Anterior cingulate cortex (tissue), 58 donors: ENCODE results near the gene ATRAID.
"Not testable (repeated sequence)": the region's sequence is repeated elsewhere in the genome, so short reads cannot be mapped to it uniquely, and the experiment has no call there.

ENCODE experiments used
- DNase-seq, 58 donors: peaks; one replicate each; lab custom pipeline; 2025; lab: John Stamatoyannopoulos, UW

Gene ATRAID, protein sequence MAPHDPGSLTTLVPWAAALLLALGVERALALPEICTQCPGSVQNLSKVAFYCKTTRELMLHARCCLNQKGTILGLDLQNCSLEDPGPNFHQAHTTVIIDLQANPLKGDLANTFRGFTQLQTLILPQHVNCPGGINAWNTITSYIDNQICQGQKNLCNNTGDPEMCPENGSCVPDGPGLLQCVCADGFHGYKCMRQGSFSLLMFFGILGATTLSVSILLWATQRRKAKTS

DNA sequence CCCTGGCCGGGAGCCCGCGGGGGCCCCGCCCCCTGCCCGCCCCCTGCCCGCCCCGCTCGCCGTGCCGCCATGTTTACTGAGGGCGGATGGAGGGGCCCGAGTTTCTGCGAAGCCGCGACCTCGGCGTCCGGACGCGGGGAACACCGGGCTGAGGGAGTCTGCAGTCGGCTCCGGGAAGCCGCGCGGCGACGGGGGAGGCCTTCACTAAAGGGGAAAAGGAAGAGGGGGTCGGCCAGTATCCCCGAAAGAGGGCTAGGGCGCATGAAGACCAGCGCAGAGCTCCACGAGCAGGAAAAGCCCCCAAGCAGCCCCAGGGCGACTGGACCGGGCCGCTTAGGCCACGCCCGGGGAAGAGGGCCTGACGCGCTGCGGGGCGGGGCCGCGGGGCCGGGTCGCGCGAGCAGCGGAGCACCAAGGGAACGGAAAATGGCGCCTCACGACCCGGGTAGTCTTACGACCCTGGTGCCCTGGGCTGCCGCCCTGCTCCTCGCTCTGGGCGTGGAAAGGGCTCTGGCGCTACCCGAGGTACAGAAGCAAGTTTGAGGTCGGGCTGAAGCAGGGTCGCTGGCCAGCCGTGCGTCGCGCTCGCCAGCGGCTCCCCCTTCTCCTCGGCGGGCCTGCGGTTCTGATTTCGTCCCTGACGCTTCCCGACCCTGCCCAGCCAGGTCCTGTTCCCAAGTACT, at the start of gene ATRAID, which contains the start of gene SLC5A6:
ATRAID (plus strand) TSS at position 99 of the 683 bp plus-strand sequence; CDS start at position 427, 328 bp downstream.
SLC5A6 (minus strand) TSS at position 326 of the 683 bp plus-strand sequence. CDS start 4,618 bp downstream, outside the sequence.
- DNase-seq: peak; percentile 36 to 97 (median 88)

DNA sequence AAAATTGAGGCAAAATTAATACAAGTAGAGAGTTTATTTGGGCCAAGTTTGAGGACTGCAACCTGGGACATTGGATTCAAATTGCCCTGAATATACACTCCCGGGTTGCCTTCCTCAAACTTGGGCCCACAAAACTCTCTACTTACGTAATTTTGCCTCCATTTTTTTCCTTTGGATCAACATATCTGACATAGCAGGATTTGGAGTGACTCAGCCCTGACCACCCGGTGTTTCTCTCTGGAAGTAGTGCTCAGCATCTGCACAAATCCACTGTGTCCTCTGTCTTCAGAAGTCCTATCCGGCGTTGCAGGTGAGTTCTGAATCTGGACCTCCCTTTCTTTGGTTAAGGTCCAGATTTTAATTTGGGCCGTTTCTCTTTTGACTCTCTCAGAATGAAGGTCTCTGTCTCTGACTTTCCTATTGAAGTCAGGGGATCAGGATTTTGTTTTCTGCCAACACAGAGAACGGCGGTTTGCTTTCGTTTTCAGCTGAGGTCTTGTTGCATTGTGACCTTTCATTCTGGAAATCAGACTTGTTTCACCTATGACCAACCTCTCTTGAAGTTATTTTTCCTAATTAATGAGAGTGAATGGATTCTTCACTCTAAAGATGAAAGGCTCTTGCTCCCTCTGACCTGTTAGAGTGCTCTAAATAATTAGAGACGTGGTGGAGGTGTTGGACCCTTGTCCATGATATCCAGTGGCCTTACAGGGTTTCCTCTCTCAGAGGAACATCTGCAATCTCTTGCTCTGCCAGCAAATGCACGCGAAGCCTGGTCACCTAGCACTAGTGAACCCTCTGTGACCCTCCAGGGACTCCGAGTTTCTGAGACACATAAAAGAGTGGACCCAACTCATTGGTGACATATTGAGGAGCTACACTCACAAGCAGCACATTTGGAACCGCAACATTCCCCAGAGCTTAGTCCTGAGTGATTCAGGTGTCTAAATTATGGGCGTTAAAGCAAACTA, 49.4 kb upstream of the ATRAID start:
- DNase-seq: no peak

DNA sequence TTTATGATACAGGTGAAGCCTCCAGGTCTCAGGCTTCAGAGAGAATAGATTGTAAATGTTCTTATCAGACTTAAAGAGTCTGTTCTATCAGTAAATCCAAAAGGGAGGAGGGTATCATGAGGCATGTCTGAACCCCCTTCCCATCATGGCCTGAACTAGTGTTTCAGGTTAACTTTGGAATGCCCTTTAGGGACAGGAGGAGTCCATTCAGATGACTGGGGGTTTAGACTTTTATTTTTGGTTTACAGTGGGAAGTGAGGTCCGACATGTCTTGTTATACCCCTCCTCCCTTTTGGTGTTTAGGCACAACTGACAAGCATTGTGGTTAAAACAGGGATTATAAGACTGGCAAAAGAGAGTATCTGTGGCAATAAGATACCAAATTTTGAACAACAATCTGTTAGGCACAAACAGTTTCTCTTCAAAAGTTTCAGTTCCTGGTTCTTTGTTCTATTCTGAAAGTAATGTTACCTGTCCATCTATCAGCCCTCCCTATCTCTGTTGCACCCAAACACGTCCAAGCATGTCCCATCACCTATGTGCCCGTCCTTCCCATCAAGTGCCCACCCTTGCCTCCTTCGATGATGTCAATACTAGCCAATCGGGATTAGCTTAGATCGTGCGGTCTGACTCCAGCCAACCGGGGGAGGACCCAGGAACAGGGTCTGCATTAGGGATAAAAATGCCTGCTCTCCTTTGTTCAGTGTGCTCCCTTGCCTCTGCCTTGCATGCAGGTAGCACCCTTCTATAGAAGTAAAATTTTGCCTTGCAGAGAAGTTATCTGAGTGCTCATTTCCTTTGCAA, 46.7 kb upstream of the ATRAID start:
- DNase-seq: no peak

DNA sequence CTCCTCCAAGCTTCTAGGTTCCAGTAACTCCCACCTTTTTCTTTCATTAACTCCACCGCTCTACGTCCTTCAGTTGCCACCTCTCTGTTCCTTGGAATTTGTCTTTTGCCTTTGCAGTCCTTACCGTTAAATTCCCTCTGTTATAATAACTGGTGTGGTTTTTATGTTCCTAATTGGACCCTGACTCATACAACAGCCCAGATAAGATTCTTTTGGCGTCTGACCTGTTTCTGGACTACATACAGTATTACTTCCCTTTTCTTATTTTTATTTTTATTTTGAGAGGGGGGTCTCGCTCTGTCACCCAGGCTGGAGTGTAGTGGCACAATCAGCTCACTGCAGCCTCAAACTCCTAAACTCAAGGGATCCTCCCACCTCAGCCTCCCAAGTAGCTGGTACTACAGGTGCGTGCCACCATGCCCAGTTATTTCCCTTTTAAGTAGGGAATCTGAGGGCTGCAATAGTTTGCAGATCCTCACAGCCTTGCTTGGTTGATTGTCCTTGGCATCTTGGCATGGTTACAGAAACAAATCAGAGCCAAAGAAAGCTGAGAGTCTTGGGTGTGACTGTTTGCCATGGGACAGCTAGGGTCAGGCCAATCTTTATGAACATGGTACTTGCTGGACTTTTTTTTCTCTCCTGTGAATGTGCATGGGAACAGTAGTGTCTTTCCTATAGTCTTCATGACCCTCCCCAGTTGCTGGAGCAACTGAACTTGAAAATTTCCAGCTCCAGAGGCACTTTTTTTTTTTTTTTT, 41.1 kb upstream of the ATRAID start:
- DNase-seq: no peak

DNA sequence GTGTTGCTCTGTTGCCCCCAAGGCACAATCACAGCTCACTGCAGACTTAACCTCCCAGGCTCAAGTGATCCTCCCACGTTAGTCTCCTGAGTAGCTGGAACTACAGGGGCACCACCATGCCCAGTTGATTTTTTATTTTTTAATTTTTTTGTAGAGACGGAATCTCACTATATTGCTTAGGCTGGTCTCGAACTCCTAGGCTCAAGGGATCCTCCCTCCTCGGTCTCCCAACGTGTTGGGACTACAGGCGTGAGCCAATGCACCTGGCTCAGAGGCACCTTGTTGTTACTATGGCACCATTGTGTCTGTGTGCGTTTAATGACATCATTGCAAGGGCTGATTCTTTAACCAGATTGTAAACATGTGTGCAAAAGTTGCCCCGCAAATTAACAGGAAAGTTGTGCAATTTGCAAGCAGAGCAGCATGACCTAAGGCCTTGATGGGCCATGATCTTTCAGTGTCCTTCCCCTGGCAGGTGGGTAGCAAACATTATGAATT, 40.4 kb upstream of the ATRAID start:
- DNase-seq: no peak

DNA sequence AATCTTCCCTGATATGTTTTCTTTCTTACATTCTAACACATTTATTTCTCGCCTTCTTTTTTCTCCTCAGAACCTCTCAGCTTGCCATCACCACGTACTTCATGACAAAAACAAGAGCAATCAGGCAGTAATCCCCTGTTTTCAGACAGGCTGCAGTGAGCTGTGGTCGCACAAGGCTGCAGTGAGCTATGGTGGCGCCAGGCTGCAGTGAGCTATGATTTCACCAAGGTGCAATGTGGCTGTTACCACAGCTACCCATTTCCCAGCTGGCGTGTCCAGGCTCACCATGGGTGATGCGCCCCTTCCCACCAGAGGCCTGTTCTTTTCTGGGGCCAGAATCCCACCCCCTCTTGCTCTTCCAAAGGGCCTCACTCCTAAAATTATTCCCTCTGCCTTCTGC, 37.2 kb upstream of the ATRAID start:
- peak in 1 of 58 donors; percentile 14 for DNase-seq

DNA sequence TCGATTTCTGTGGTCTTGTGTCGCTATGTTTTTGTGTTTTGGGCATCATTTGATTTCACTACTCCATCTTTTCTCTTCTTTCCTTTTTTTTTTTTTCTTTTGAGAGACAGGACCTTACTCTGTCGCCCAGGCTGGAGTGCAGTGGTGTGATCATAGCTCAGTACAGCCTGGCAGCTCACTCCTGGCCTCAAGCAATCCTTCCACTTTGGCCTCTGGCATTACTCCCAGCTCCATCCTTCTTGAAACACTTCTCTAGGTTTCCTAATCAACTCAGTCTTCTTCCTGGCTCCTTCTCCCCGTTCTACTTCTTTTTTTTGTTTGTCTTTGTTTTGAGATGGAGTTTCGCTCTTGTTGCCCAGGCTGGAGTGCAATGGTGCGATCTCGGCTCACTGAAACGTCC, 36.5 kb upstream of the ATRAID start:
- peak in 1 of 58 donors; percentile 1 for DNase-seq

DNA sequence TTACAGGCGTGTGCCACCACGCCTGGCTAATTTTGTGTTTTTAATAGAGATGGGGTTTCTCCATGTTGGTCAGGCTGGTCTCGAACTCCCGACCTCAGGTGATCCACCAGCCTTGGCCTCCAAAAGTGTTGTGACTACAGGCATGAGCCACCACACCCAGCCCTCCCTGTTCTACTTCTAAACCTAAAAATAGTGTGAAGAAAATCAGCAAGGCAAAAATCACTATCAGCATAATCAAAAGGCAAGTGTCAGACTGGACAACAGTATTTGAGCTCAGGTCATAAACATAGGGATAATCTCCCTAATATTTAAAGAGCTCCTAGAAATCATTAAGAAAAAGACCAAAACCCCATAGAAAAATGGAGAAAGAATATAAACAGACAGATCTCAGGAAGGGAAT, 36.1 kb upstream of the ATRAID start:
- not testable (repeated sequence) for DNase-seq

DNA sequence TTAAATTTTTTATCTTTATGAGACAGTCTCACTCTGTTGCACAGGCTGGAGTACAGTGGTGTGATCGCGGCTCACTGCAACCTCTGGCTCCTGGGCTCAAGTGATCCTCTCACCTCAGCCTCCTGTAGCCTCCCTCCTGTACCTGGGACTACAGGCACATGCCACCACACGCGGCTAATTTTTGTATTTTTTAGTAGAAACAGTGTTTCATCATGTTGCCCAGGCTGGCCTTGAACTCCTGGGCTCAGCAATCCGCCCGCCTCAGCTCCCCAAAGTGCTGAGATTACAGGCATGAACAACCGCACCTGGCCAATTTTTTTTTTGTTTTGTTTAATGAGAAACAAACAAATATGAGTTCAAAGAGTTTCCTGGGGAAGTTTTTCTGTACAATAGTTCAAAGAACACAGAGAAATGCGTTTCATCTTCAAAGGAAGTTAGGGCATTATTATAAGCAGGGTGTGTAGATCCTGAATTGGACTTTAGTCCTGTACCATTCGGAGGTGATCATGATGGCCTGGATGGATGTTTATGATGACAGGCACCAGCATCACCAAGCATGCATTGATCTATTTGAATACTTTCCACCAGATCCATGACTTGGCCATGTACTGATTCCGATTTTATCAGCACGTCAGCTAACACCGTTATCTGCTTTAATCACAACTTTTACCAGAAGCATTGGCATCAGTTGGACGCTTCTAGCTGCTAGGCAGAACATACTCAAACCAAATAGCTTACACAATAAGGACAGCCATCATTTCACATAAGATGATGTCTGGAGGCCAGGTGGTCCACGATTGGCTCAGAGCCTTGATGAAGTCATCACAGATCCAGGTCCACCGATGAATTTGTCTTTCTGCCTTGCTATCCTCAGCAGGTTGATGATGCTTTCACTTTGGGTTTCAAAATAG, 34.1 kb upstream of the ATRAID start:
- DNase-seq: no peak

DNA sequence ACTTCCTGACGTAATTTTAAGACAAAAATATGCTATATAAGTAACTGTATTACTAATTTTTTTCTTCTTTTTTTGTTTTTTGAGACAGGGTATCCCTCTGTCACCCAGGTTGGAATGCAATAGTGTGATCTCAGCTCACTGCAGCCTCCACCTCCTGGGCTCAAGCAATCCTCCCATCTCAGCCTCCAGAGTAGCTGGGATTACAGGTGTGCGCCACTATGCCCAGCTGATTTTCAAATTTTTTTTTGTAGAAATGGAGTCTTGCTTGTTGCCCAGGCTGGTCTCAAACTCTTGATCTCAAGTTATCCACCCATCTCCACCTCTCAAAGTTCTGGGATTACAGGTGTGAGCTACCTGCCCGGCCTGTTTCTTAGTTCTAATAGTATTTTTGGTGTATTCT, 33.4 kb upstream of the ATRAID start:
- no peak for DNase-seq

DNA sequence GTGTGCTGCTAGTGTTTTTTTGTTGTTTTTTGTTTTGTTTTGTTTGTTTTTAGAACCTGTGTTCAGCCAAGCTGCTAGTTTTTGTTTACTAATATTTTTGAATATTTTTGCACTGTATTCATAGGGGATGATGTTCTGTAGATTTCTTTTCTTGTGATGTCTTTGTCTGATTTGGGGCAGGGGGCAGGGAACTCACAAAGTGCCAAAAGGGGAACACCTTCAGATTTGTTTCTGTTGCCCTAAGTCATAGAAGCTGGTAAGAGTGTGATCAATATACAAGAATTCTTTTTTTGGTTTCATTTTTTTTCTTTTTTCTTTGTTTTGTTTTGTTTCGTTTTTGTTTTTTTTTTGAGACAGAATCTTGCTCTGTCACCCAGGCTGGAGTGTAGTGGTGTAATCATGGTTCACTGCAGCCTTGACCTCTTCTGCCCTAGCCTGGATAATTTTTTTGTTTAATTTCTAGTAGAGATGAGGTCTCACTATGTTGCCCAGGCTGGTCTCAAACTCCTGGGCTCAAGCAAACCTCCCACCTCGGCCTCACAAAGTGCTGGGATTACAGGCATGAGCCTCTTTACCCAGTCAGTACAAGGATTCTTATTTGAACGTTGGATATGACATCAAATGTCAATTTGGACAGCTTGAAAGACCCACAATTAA, 32.4 kb upstream of the ATRAID start:
- DNase-seq: no peak

DNA sequence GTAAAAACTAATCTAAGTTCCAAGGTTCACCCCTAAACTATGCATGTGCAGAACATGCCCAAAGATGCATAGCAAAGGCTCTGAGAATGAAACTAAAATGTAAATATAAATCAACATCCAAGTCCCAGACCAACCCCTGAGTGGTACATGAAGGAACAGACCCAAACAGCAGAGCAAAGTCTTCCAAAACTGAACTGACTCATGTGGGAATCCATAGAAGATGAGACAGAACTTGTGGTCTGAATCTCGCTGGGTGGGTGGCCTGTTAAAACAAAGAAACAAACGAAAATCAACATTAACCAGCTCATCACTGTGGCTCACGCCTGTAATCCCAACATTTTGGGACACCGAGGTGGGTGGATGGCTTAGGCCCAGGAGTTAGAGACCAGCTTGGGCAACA, 29.5 kb upstream of the ATRAID start:
- DNase-seq: no peak

DNA sequence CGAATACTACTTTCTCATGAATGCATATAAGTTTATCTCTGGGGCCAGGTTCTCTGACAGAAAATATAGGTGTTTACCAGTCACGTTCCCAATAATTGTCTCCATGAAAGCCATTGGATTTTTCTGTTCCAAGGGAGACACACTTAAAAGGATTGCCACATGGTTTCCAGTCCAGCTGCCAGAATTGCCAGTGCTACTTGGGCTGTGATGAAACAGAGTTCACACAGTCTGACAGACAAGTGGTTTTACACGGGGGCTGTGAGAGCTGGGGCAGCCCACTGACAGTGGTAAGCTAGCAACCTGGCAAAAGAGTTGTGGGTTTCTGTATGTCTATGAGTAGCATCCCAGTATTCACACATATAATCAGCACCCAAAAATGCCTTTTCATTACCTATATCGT, 27.7 kb upstream of the ATRAID start:
- DNase-seq: no peak

DNA sequence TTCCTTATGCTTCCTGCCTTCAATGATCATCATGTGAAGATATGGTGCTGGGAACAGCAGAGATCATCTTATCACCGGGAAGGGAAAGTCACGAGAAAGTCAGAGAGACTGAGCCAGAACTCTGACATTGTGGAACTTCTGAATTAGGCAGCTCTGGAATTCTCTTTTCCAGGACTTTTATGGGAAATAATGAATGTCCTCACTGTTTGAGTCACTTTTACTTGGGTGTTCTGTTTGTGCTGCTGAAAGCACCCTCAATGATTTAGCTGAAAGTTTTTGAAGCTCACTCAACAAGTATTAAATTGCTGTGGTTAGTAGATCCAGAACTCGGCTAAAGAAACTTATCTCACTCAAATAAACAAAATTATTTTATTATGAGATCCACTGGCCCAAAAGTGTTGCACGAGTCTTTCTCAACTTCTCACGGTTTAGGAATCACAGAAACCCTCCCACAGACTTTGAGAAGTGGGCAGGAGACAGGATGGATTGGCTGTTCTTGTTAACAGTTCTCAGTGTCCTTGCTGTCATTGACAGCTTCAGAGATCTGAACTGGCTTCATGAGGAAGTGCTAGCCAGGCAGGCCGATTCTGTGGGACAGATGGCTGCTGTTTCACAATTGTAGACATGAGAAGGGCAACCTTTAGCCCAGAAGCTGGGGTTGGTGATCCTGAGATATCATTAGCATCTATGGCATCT, 26.4 kb upstream of the ATRAID start:
- DNase-seq: peak in 29 of 58 donors; percentile 3 to 61 (median 18)

DNA sequence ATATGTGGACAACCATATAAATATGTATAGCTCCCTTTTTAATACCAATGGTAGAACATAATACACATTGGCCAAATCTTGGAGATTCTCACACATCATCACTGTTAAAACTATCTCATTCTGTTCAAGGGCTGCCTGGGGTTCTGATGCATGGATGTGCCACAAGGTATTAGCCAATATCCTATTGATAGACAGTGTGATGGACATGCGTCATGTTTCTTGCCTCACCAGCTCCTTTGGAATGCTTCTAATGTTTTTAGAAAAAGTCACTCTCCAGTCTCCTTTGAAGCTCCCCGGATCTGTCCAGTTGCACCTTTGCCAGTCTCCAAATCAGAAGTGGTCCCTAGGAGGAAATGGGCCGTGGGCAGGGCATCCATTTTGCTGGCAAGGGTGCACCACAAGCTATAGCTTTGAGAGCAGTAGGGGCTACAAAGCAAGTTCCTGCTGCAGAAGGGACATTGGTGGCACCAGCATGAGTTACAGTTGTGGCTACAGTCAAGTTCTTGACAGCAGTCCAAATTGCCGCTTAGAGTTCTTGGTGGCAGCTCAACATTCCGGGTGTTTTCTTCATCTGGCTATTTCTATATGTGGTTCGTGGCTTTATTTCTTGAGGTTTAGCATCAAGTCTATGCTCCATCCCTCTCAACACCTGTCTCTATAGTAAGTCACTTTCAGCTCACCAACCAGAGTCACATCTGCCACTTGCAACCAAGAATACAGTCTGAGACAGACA, 25.1 kb upstream of the ATRAID start:
- no peak for DNase-seq

DNA sequence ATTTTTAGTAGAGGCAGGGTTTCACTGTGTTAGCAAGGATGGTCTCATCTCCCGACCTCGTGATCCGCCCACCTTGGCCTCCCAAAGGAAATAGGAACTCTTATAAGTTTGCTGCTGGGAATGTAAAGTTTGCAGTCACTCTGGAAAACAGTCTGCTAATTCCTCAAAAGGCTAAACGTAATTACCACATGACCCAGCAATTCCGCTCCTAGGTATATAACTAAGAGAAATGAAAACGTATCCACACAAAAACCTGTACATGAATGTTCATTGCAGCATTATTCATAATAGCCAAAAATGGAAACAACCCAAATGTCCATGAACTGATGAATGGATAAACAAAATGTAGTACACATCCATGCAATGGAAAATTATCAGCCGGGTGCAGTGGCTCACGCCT, 21.9 kb upstream of the ATRAID start:
- DNase-seq: no peak
